ENCODE measurements around the gene DPF3.

DNA sequence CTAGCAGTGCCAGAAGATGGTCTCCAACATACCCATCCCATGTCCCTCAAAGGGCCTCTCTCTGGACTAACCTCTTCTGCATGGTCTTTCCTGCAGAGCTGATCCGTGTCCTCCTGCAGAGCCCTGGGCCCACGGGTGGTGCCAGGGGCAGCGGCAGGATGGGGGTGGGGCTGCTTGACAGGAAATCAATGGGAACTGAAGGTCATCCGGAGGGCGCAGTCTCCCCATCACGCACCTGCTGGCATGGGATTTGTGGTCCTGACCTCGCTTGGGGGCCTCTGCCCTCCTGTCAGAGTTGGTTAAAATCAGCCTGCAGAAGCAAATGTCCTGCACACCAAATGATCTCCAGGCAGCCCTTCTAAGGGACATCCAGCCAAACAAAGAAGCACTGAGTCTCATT is 110.2 kb downstream of the DPF3 start:
- no peak for TF ChIP-seq CTCF (IDR thresholded peaks at IDR 0.05)
- TF ChIP-seq POLR2A (IDR thresholded peaks at IDR 0.05) = no peak
